ENCODE results near the gene PHETA2. TPM values are rescaled to one million over a fixed set of nuclear protein-coding genes. Genes with fewer than 3 reads are reported as not detected.
"Not testable (repeated sequence)": the region's sequence is repeated elsewhere in the genome, so short reads cannot be mapped to it uniquely, and the experiment has no call there.

The PHETA2 gene
- total RNA-seq, 1 experiment from 2014 or later, result 5.1 TPM

GRCh38 chr22:42104332-42104860 is 30.3 kb downstream of the PHETA2 start:
- DNase-seq (ENCODE audit: low spot score), result not testable (repeated sequence)

GRCh38 chr22:42108848-42109247 is 34.8 kb downstream of the PHETA2 start:
- no peak for DNase-seq (ENCODE audit: low spot score)

GRCh38 chr22:42111798-42112197 is 37.8 kb downstream of the PHETA2 start:
- no peak for DNase-seq (ENCODE audit: low spot score)

- DNase-seq (ENCODE audit: low spot score), result not testable (repeated sequence)
Measured at GRCh38 chr22:42112793-42113192, 38.7 kb downstream of the PHETA2 start.

GRCh38 chr22:42114721-42115120 is 40.7 kb downstream of the PHETA2 start:
- peak; percentile 35 for DNase-seq (ENCODE audit: low spot score)

- not testable (repeated sequence) for DNase-seq (ENCODE audit: low spot score)
Measured at GRCh38 chr22:42115420-42115830, 41.4 kb downstream of the PHETA2 start.

GRCh38 chr22:42116848-42117424 is 42.9 kb downstream of the PHETA2 start:
- DNase-seq (ENCODE audit: low spot score), result no peak

GRCh38 chr22:42120231-42121021 is 46.4 kb downstream of the PHETA2 start:
- not testable (repeated sequence) for DNase-seq (ENCODE audit: low spot score)

- not testable (repeated sequence) for DNase-seq (ENCODE audit: low spot score)
Measured at GRCh38 chr22:42123529-42123928, 49.5 kb downstream of the PHETA2 start.

GRCh38 chr22:42127606-42128005 is 53.6 kb downstream of the PHETA2 start:
- no peak for DNase-seq (ENCODE audit: low spot score)

- not testable (repeated sequence) for DNase-seq (ENCODE audit: low spot score)
Measured at GRCh38 chr22:42128007-42128406, 54.0 kb downstream of the PHETA2 start.

Small RNAs within 50 kb of the gene (small RNA-seq; reads per million reads assigned to genes)
- 1.6 reads per million, percentile 56 among the genes with 10 or more reads in this experiment for gene SNORD13P1

Other genes with a start within 250 kb of the PHETA2 start
- gene SREBF2, start 241.1 kb upstream of the PHETA2 start, total RNA-seq (2014; rRNA removed; shearing (Covaris generic)), result 88.5 and 104 TPM in 2 replicates
- gene SHISA8, start 159.2 kb upstream of the PHETA2 start, total RNA-seq (2014; rRNA removed; shearing (Covaris generic)), result not detected in 2 replicates
- 0.08 and 0.51 TPM in 2 replicates for gene TNFRSF13C, start 147.4 kb upstream of the PHETA2 start, total RNA-seq (2014; rRNA removed; shearing (Covaris generic))
- gene CENPM, start 127.1 kb upstream of the PHETA2 start, total RNA-seq (2014; rRNA removed; shearing (Covaris generic)), result 130 and 140 TPM in 2 replicates
- 0.03 TPM in 1 of 2 replicates, not detected in the other for gene SEPTIN3, start 104.8 kb upstream of the PHETA2 start, total RNA-seq (2014; rRNA removed; shearing (Covaris generic))
- not detected in 2 replicates for gene WBP2NL, start 75.5 kb upstream of the PHETA2 start, total RNA-seq (2014; rRNA removed; shearing (Covaris generic))
- gene NAGA, start 3.4 kb upstream of the PHETA2 start, total RNA-seq (2014; rRNA removed; shearing (Covaris generic)), result 20.8 and 26.8 TPM in 2 replicates
- 18.9 and 25.5 TPM in 2 replicates for gene SMDT1, start 5.5 kb downstream of the PHETA2 start, total RNA-seq (2014; rRNA removed; shearing (Covaris generic))
- gene NDUFA6, start 16.5 kb downstream of the PHETA2 start, total RNA-seq (2014; rRNA removed; shearing (Covaris generic)), result 49.0 and 57.6 TPM in 2 replicates
- gene CYP2D6, start 56.6 kb downstream of the PHETA2 start, total RNA-seq (2014; rRNA removed; shearing (Covaris generic)), result 2.6 and 2.8 TPM in 2 replicates
- gene TCF20, start 196.4 kb downstream of the PHETA2 start, total RNA-seq (2014; rRNA removed; shearing (Covaris generic)), result 47.2 and 48.3 TPM in 2 replicates

Measured in HT-29 (cell line).